DND-41 (cell line): ENCODE measurements around the gene KRT8.

ENCODE experiments used
- EZH2 ChIP-seq: IDR thresholded peaks from 3 replicates; pipeline ENCODE4 v1.6.1; 2012; ENCODE audit warnings: borderline replicate concordance, low read depth, mild to moderate bottlenecking, moderate library complexity, low read length, inconsistent platforms; ENCODE audit not compliant: severe bottlenecking
- TF ChIP-seq, protein P1 (sequence below): IDR thresholded peaks from 2 replicates; pipeline ENCODE4 v1.5.1; 2012; ENCODE audit warnings: borderline replicate concordance, low read length, moderate library complexity, mild to moderate bottlenecking; ENCODE audit not compliant: poor library complexity, severe bottlenecking; ENCODE audit errors: extremely low read depth

DNA sequence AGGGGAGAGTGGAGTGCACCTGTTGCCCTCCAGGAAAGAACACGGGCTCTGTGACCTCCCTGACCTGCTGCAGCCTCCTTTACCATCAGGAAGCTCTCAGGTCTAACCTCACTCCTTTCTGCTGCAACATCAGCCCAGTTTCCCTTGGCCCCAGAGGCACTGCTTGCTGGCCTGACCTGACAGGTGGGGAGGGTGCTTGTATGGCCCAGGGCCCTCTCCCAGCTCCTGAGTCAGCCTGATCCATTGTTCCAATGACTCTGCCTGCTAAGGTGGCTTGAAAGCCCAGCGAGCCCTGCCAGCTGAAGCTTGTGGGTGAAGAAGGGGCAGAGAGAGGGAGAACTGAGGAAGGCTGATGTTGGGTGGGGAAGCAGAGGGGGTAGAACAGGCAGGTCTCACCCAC is 42.9 kb downstream of the KRT8 start:
- TF ChIP-seq EZH2: no peak
- TF ChIP-seq, protein P1, sequence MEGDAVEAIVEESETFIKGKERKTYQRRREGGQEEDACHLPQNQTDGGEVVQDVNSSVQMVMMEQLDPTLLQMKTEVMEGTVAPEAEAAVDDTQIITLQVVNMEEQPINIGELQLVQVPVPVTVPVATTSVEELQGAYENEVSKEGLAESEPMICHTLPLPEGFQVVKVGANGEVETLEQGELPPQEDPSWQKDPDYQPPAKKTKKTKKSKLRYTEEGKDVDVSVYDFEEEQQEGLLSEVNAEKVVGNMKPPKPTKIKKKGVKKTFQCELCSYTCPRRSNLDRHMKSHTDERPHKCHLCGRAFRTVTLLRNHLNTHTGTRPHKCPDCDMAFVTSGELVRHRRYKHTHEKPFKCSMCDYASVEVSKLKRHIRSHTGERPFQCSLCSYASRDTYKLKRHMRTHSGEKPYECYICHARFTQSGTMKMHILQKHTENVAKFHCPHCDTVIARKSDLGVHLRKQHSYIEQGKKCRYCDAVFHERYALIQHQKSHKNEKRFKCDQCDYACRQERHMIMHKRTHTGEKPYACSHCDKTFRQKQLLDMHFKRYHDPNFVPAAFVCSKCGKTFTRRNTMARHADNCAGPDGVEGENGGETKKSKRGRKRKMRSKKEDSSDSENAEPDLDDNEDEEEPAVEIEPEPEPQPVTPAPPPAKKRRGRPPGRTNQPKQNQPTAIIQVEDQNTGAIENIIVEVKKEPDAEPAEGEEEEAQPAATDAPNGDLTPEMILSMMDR: no peak
